AG08396 (cell line): ENCODE results near the gene SORL1-AS1.

ENCODE experiments used
- DNase-seq: peaks from one replicate; pipeline ENCODE4 v3.0.0; 2012; ENCODE audit warnings: low spot score, mixed read lengths

The SORL1-AS1 gene

DNA sequence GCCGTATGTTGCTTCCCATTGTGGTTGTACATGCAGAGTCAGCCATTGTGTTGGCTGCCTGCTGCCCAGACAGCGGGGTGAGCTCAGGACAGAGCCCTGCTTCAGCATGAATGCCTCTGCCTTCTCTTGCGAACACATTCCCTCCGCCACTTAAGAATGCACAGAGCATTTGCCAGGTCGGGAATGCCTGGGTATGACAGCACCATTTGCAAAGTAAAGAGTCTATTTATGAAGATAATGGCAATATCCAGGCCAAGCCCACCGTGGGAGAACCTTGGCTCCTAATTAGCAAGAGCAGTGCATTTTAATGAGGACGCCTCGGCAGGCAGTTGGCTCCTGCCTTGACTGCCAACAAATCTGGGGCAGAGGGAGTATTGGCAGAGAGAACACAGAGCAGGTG, 63.1 kb downstream of the SORL1-AS1 start:
- no peak for DNase-seq
